ENCODE data around the gene CUL1.

DNA sequence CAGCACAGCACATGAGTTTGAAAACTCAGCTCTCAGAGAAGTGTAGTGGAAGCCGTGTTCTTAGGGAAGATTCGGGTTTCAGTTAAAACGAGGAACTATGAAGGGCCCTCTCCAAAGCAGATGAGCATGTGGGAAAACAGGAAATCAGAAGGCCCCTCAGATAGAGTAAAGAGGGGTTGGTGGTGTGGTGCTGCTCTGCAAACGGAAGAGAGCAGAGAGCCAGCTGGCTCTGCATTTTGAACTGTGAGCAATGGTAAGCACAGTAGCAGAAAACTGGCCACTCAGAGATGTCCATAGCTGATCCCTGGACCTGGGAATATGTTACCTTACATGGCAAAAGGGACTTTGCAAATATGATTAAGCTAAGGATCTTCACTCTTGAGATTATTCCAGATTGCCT is 27.9 kb upstream of the CUL1 start:
- TF ChIP-seq, protein P1, sequence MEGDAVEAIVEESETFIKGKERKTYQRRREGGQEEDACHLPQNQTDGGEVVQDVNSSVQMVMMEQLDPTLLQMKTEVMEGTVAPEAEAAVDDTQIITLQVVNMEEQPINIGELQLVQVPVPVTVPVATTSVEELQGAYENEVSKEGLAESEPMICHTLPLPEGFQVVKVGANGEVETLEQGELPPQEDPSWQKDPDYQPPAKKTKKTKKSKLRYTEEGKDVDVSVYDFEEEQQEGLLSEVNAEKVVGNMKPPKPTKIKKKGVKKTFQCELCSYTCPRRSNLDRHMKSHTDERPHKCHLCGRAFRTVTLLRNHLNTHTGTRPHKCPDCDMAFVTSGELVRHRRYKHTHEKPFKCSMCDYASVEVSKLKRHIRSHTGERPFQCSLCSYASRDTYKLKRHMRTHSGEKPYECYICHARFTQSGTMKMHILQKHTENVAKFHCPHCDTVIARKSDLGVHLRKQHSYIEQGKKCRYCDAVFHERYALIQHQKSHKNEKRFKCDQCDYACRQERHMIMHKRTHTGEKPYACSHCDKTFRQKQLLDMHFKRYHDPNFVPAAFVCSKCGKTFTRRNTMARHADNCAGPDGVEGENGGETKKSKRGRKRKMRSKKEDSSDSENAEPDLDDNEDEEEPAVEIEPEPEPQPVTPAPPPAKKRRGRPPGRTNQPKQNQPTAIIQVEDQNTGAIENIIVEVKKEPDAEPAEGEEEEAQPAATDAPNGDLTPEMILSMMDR (IDR thresholded peaks at IDR 0.05; ENCODE audit: poor library complexity, severe bottlenecking) = no peak
- TF ChIP-seq EP300 (conservative IDR thresholded peaks at IDR 0.05; ENCODE audit: poor library complexity, severe bottlenecking) = no peak
